Measurements from ENCODE around the gene PLA2G15. TPM values are rescaled to one million over a fixed set of nuclear protein-coding genes. Genes with fewer than 3 reads are reported as not detected.

The PLA2G15 gene
- total and polyA plus RNA-seq, 2 of the 13 experiments (the other 11 are each of a cell fraction or from before 2014, with no cell fraction given) = 14.4 to 23.7 TPM

DNA sequence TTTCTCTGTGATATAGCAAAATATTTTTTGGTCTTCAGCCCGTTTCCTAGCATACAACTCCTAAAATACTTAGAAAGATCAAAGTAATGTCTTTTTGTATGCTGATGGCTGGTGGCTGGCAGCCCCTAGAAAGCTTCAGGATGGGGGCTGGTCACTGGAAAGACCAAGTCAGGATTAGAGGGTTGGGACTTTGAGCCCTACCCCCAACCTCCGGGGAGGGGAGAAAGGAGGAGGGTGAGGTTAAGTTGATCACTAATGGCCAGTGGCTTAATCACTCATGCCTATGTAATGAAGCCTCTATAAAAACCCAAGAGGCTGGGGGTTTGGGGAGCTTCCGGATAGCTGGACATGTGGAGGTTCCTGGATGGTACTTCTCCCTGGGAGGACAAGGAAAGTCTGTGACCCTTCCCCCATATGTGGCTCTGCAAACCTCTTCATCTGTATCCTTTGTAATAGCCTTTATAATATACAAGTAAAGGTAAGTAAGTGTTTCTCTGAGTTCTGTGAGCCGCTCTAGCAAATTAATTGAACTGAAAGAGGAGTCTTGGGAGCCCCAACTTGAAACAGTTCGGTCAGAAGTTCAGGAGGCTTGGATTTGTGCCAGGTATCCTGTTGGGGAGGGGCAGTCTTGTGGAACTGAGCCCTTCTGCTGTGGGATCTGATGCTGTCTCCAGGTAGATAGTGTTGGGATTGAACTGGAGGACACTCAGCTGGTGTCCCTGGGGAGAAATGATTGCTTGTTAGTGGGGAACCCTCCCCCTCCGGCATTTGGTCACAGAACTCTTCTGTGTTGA, 22.6 kb downstream of the PLA2G15 start (continued):
- TF ChIP-seq, protein P1, sequence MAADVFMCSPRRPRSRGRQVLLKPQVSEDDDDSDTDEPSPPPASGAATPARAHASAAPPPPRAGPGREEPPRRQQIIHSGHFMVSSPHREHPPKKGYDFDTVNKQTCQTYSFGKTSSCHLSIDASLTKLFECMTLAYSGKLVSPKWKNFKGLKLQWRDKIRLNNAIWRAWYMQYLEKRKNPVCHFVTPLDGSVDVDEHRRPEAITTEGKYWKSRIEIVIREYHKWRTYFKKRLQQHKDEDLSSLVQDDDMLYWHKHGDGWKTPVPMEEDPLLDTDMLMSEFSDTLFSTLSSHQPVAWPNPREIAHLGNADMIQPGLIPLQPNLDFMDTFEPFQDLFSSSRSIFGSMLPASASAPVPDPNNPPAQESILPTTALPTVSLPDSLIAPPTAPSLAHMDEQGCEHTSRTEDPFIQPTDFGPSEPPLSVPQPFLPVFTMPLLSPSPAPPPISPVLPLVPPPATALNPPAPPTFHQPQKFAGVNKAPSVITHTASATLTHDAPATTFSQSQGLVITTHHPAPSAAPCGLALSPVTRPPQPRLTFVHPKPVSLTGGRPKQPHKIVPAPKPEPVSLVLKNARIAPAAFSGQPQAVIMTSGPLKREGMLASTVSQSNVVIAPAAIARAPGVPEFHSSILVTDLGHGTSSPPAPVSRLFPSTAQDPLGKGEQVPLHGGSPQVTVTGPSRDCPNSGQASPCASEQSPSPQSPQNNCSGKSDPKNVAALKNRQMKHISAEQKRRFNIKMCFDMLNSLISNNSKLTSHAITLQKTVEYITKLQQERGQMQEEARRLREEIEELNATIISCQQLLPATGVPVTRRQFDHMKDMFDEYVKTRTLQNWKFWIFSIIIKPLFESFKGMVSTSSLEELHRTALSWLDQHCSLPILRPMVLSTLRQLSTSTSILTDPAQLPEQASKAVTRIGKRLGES (CRISPR knock-in tag; IDR thresholded peaks at IDR 0.05; ENCODE audit: borderline replicate concordance) = no peak
- TF ChIP-seq ZNF670 (CRISPR knock-in tag; IDR thresholded peaks at IDR 0.05; ENCODE audit: borderline replicate concordance) (no peak), PHF20 (CRISPR knock-in tag; IDR thresholded peaks at IDR 0.05) (no peak), HNF4G (IDR thresholded peaks at IDR 0.05; ENCODE audit: borderline replicate concordance, low read depth, low read length) (peak; percentile 61; the same call in 1 of the 2 replicates), HNF4G (CRISPR knock-in tag; IDR thresholded peaks at IDR 0.05; ENCODE audit: borderline replicate concordance, low read depth) (no peak), ZNF446 (CRISPR knock-in tag; IDR thresholded peaks at IDR 0.05) (no peak), THAP11 (CRISPR knock-in tag; IDR thresholded peaks at IDR 0.05) (no peak), PHF5A (CRISPR knock-in tag; IDR thresholded peaks at IDR 0.05; ENCODE audit: low read depth, unreplicated experiment) (no peak), MBD4 (IDR thresholded peaks at IDR 0.05; ENCODE audit: borderline replicate concordance, low read length) (no peak), ZNF543 (CRISPR knock-in tag; IDR thresholded peaks at IDR 0.05) (no peak), ZNF333 (CRISPR knock-in tag; IDR thresholded peaks at IDR 0.05; ENCODE audit: borderline replicate concordance) (0 out of 2 replicates have a peak, but pooled peaks have one; percentile 44), KLF12 (CRISPR knock-in tag; IDR thresholded peaks at IDR 0.05; ENCODE audit: borderline replicate concordance) (no peak), ZNF296 (CRISPR knock-in tag; conservative IDR thresholded peaks at IDR 0.05) (no peak), ZNF232 (CRISPR knock-in tag; IDR thresholded peaks at IDR 0.05; ENCODE audit: borderline replicate concordance) (no peak), IRF2 (CRISPR knock-in tag; IDR thresholded peaks at IDR 0.05) (no peak), EHMT2 (IDR thresholded peaks at IDR 0.05; ENCODE audit: borderline replicate concordance, low read depth, low read length) (no peak), ZKSCAN1 (IDR thresholded peaks at IDR 0.05; ENCODE audit: low read length) (no peak), ZNF512B (CRISPR knock-in tag; IDR thresholded peaks at IDR 0.05; ENCODE audit: borderline replicate concordance) (no peak), CC2D1A (CRISPR knock-in tag; IDR thresholded peaks at IDR 0.05) (no peak), MEIS2 (CRISPR knock-in tag; IDR thresholded peaks at IDR 0.05) (no peak), DNMT1 (CRISPR knock-in tag; IDR thresholded peaks at IDR 0.05) (no peak), PHF21A (CRISPR knock-in tag; IDR thresholded peaks at IDR 0.05) (peak; percentile 51; the same call in 1 of the 2 replicates)
- TF ChIP-seq, protein P2, sequence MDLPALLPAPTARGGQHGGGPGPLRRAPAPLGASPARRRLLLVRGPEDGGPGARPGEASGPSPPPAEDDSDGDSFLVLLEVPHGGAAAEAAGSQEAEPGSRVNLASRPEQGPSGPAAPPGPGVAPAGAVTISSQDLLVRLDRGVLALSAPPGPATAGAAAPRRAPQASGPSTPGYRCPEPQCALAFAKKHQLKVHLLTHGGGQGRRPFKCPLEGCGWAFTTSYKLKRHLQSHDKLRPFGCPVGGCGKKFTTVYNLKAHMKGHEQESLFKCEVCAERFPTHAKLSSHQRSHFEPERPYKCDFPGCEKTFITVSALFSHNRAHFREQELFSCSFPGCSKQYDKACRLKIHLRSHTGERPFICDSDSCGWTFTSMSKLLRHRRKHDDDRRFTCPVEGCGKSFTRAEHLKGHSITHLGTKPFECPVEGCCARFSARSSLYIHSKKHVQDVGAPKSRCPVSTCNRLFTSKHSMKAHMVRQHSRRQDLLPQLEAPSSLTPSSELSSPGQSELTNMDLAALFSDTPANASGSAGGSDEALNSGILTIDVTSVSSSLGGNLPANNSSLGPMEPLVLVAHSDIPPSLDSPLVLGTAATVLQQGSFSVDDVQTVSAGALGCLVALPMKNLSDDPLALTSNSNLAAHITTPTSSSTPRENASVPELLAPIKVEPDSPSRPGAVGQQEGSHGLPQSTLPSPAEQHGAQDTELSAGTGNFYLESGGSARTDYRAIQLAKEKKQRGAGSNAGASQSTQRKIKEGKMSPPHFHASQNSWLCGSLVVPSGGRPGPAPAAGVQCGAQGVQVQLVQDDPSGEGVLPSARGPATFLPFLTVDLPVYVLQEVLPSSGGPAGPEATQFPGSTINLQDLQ (CRISPR knock-in tag; IDR thresholded peaks at IDR 0.05) = no peak

All from HepG2 (cell line).